GM18505 (cell line): ENCODE measurements around the gene KLF17.
"Not testable (repeated sequence)": the region's sequence is repeated elsewhere in the genome, so short reads cannot be mapped to it uniquely, and the experiment has no call there.

ENCODE experiments used
- ATAC-seq: cut with Tn5 transposase; IDR thresholded peaks from one replicate; pipeline ENCODE4 v1.9.1; 2021; ENCODE audit not compliant: unreplicated experiment
- POLR2A ChIP-seq: IDR thresholded peaks from 4 replicates; pipeline ENCODE4 v1.6.1; 2011; ENCODE audit warnings: borderline replicate concordance; ENCODE audit not compliant: insufficient read depth, insufficient read length; ENCODE audit errors: extremely low read depth

Gene KLF17

DNA sequence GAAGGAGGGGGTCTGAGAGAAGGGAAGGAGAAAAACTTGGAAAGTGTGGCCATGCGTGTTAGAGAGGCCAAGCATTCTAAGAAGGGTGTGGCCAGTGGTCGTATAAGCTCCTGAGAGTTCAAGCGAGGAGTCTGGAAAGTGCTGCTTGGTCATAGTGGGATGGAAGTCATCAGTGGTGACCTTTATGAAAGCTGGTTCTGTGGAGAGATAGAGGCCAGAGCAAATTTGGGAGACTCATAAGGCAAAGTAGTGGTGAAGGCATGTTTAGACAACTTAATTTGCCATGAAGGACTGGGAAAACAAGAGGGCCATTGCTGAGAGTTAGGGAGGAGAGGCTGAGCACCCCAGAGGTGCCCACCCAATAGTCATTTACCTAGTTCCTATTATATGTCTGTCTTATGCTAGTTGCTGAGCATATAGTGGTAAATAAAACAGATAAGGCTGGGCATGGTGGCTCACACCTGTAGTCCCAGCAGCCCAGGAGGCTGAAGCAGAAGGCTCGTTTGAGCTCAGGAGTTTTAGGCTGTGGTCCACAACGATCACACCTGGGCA is 1.9 kb downstream of the KLF17 start:
- no peak for TF ChIP-seq POLR2A
- ATAC-seq = no peak

DNA sequence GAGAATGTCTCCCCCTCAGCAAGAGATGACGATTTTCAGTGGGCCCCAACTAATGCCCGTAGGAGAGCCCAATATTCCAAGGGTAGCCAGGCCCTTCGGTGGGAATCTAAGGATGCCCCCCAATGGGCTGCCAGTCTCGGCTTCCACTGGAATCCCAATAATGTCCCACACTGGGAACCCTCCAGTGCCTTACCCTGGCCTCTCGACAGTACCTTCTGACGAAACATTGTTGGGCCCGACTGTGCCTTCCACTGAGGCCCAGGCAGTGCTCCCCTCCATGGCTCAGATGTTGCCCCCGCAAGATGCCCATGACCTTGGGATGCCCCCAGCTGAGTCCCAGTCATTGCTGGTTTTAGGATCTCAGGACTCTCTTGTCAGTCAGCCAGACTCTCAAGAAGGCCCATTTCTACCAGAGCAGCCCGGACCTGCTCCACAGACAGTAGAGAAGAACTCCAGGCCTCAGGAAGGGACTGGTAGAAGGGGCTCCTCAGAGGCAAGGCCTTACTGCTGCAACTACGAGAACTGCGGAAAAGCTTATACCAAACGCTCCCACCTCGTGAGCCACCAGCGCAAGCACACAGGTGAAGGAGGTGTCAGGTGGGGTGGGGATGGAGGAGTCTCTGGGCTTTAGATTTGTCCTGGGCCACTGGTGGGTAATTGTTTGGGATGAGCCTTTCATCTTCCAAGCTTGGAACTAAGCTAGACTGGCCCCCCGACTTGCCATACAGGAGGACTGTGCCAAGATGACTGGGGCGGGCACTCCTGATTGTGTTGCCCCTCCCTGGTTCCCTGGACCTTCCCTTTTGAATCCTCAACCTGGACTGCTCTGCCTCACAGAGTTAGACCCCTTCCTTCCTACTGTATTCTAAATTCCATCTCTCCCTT is 11.2 kb downstream of the KLF17 start:
- TF ChIP-seq POLR2A = no peak
- no peak for ATAC-seq

DNA sequence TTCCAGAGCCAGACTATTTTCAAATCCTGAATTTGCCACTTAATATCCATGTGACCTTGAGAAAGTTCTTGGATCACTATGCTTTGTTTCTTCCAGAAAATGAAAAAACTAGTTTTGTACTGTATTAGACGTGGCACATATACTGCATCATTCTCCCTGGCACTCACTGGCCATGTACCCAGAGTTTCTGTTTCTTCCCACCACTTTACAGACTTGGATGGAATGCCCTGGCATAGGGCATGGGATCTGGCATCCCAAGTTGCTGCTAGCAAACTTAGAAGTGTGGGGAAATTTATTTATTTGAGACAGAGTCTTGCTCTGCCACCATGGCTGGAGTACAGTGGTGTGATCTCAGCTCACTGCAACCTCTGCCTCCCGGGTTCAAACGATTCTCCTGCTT is 12.8 kb downstream of the KLF17 start:
- TF ChIP-seq POLR2A = no peak
- no peak for ATAC-seq

DNA sequence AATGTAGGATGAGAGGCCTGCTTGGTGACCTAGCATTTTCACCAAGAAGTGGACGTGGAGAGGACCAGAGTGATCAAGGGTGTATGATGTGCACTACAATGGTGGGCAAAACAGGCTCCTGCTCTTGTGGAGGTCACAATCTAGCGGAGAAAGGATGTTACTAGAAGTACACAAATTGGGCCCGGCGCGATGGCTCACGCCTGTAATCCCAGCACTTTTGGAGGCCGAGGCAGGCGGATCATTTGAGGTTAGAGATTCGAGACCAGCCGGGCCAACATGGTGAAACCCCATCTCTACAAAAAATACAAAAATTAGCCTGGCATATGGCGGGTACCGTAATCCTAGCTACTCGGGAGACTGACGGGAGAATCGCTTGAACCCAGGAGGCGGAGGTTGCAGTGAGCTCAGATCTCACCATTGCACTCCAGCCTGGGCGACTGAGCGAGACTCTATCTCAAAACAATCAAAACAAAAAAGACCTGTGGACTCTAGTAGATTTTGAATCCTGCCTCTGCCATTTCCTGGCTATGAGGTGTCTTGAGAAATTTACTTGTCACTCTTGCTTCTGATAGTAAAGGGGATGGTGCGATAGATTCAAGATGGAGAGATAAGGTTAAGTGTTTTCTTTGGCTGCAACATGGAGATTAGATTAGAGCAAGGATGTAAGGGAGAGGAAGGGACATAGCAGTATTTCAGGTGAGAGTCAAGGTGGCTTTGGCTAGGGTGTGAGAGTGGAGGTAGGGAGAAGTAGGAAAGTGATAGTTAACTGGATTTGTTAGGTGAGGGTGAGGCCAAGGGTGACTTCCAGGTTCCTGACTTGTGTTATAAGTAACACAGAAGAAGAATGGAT is 15.7 kb downstream of the KLF17 start:
- ATAC-seq = no peak
- no peak for TF ChIP-seq POLR2A

DNA sequence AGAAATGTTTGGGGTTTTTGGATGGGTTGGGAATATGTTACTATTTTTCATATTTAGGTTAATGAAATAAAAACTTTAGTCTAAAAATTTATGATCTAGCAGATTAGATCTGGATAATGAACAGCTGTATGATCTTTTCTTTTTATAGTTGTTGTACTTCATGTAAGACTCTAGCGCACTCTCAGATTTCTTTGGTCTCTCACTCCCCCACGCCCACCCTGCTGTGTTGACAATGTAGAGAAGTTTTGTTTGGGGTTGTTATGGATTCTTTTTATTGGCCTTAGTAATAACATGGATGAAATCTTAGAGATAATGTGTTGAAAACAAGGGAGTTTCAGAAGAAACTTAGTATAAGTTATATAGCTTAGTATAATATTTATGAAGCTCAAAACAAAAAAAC is 17.3 kb downstream of the KLF17 start:
- no peak for TF ChIP-seq POLR2A
- ATAC-seq = no peak

DNA sequence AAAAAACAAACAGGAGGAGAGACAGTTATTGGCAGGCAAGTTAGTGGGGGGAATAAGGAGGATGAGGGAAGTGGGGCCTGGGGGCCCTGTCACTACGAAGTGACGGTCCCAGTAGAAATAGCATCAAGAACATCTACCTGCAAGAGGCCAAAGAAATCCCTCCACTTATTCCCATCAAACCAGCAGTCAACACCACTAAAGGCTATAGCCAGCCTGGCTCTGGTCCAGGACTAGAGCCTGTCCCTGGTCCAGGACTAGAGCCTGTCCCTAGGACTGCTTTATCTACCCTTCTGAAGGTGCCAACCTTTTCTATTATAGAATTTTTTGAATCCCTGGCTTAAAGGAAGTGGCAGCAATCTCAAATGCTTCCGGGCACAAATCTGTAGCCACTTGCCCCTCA is 19.6 kb downstream of the KLF17 start:
- no peak for TF ChIP-seq POLR2A

DNA sequence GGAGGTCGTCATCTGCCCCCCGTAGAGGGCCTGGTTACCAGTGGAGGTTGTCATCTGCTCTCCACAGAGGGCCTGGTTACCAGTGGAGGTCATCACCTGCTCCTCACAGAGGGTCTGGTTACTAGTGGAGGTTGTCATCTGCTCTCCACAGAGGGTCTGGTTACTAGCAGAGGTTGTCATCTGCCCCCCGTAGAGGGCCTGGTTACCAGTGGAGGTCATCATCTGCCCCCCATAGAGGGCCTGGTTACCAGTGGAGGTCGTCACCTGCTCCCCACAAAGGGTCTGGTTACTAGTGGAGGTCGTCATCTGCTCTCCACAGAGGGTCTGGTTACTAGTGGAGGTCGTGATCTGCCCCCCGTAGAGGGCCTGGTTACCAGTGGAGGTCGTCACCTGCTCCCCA is 20.9 kb downstream of the KLF17 start:
- ATAC-seq = not testable (repeated sequence)

More for the DNA sequence above, 19.6 kb downstream of the KLF17 start:
- no peak for ATAC-seq

DNA sequence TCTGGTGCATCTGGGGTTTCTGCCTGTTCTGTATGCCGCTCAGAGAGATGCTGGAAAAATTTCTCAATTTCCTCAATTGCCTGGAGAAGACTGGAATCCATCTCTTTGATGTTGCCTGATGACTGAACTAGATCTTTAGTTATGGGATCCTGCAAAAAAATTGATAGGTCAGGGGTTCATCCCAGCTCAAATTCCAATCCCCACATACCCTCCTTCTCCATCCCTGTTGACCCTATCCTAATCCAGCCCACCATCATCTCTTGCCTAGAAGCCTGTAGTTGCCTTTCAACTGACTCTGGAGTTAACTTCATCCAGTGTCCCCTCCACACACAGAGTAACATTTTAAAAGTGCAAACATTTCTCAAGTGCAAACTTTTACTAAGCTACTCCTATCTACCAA is 22.9 kb downstream of the KLF17 start, which contains the start of gene KLF18:
TSS of gene KLF18 (minus strand) at position 101 of the 400 bp plus-strand sequence. CDS start at position 101, 0 bp downstream.
- no peak for ATAC-seq

DNA sequence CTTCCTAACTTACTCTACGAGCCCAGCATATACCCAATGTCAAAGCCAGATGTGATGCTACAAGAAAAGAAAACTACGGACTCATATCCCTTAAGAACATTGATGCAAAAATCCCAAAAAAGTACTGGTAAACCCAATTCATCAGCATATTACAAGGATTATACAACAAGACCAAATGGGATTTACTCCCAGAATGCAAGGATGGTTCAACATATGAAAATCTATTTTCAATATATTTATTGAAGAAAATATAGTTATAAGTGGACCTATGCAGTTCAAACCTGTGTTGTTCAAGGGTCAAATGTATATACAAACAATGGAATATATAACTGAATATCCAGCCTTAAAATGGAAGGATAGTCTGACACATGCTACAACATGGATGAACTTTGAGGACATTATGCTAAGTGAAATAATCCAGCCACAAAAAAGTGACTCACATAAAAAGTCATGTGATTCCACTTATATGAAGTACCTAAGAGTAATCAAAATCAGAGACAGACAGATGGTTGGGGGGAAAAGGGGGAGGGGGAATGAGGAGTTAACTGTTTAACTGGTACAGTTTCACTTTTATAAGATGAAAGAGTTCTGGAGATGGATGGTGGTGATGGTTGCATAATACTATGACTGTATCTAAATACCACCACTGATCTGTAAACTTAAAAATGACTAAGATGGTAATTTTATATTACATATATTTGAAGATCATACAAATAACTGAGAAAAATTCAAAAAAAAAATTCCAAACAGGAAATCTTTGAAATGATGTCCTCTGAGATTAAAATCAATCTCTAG is 26.5 kb downstream of the KLF17 start:
- no peak for TF ChIP-seq POLR2A
- ATAC-seq = no peak

More for the DNA sequence above, 22.9 kb downstream of the KLF17 start, which contains the start of gene KLF18:
- TF ChIP-seq POLR2A = no peak

DNA sequence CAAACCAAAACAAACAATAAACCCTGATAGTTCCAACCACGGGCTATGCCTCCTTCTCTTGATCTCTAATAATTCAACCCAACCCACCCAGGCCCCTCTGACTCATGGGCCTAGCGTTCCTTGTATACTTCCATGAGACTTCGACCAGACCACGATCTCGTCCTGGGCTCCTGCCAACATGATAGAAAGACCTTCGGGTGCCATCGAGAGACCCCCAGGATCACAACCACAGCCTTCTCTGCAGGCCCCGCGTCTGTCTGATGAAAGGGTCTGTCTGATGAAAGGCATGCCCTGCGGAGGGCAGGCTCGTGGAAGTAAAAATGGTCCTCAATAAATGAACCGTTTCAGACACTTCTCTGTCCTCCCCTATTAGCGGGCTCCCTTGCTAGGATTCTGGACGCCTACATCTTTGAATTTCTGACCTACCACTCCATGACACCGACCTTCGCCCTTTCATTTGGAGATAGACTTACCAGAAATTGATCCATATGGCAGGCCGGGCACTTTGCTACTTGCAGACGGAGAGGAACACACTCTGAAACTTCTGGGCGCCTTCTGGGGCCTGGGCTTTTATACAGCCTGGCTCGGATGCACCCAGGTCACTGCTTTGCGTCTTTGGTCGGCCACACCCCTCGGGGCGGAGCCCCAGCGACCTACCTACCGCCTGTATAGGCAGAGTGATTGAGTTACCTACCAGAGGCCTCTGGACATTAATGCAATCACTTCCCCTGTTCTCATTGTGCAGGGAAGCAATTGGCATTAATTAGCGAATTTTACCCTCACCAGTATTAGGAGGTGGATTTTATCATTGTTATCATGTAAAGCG is 28.1 kb downstream of the KLF17 start:
- no peak for TF ChIP-seq POLR2A
- no peak for ATAC-seq

DNA sequence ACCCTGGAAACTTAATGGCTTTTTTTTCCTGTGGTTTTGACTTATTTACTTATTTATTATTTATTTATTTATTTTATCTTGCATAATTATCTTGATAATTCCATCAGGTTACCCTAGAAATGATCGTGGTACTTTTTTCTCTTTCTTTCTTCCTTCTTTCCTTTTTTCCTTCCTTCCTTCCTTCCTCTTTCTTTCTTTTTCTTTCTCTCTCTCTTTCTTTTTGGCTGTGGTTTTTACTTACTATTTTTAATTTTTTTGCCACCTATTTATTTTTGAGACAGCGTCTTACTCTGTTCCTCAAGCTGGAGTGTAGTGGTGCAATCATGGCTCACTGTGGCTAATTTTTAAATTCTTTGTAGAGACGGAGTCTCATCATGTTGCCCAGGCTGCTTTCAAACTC is 29.0 kb downstream of the KLF17 start:
- no peak for ATAC-seq
- TF ChIP-seq POLR2A = no peak

DNA sequence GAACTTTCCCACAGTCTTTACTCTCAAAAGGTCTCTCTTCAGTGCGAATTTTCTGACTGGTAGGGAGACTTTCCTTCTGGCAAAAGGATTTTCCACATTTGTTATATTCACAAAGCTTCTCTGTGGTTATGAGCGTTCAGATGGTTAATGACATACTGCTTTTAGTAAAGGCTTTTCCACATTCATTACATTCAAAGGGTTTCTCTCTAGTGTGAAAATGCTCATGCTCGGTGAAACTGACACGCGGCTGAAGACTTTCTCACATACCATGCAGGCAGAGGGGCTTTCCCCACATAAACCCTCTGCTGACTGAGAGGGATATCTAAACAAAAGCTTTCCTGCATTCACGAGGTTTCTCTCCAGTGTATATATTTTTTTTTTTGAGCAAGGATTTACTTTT is 32.7 kb downstream of the KLF17 start:
- no peak for TF ChIP-seq POLR2A
- no peak for ATAC-seq
